ENCODE measurements around the gene ASB13. TPM values are rescaled to one million over a fixed set of nuclear protein-coding genes. Genes with fewer than 3 reads are reported as not detected.

The ASB13 gene
- total RNA-seq, 3 donors from 2014 or later (not counting 1 experiment from before 2014, with no cell fraction given) = 0.99 to 2.4 (median 1.4) TPM

- Histone ChIP-seq H3K27ac (ENCODE audit: low read length) (no peak overlapping the region), H3K9me3 (ENCODE audit: control insufficient read depth, insufficient read depth, low read length) (no peaks in the 10 kb centered on the region), H3K36me3 (ENCODE audit: control insufficient read depth, insufficient read depth, low read length) (no peaks in the 10 kb centered on the region), H3K4me1 (ENCODE audit: control insufficient read depth, insufficient read depth, low read length) (no peaks in the 10 kb centered on the region), H3K4me3 (ENCODE audit: low read length) (no peak overlapping the region), H3K27me3 (ENCODE audit: control insufficient read depth, insufficient read depth, low read length) (no peaks in the 10 kb centered on the region)
- Mint-ChIP-seq H3K27me3 (ENCODE audit: low read depth in 2 of 2) (peaks cover 0 to 12% of the 10 kb centered on the region in 2 donors), H3K4me3 (no peak overlapping the region), H3K27ac (no peak overlapping the region), H3K4me1 (no peaks in the 10 kb centered on the region), H3K36me3 (no peaks in the 10 kb centered on the region), H3K9me3 (no peaks in the 10 kb centered on the region)
- no peak for TF ChIP-seq CTCF (IDR thresholded peaks at IDR 0.05)
- ATAC-seq (no peak), DNase-seq (no peak)
- WGBS (ENCODE audit: insufficient coverage) = 90% methylated on average over 11 of the region's 11 CpGs
- intact Hi-C loops (cut with micrococcal nuclease) = no loop called here
Observed at GRCh38 chr10:5647507-5648240, 18.7 kb downstream of the ASB13 start.

- no peaks in the 10 kb centered on the region for H3K4me1 Mint-ChIP-seq
- Histone ChIP-seq H3K9me3 (ENCODE audit: control insufficient read depth, insufficient read depth, low read length) (no peaks in the 10 kb centered on the region), H3K36me3 (ENCODE audit: control insufficient read depth, insufficient read depth, low read length) (no peaks in the 10 kb centered on the region), H3K4me3 (ENCODE audit: low read length) (no peak overlapping the region), H3K27me3 (ENCODE audit: control insufficient read depth, insufficient read depth, low read length) (no peaks in the 10 kb centered on the region), H3K27ac (ENCODE audit: low read length) (no peak overlapping the region), H3K4me1 (ENCODE audit: control insufficient read depth, insufficient read depth, low read length) (no peaks in the 10 kb centered on the region)
- no peaks in the 10 kb centered on the region for H3K36me3 Mint-ChIP-seq
- no peak for TF ChIP-seq CTCF (IDR thresholded peaks at IDR 0.05)
- H3K27me3 Mint-ChIP-seq (ENCODE audit: low read depth in 2 of 2) = peaks cover 0 to 8% of the 10 kb centered on the region in 2 donors
- no peak overlapping the region for H3K4me3 Mint-ChIP-seq
- intact Hi-C loops (cut with micrococcal nuclease) = no loop called here
- DNase-seq = no peak
- no peaks in the 10 kb centered on the region for H3K9me3 Mint-ChIP-seq
- WGBS (ENCODE audit: insufficient coverage) = 66% methylated on average over 17 of the region's 21 CpGs
- no peak overlapping the region for H3K27ac Mint-ChIP-seq
- no peak for ATAC-seq
Observed at GRCh38 chr10:5645944-5646617, 20.3 kb downstream of the ASB13 start.

GRCh38 chr10:5645375-5645774, 21.0 kb downstream of the ASB13 start:
- DNase-seq = no peak
- no peaks in the 10 kb centered on the region for H3K9me3 Mint-ChIP-seq
- intact Hi-C loops (cut with micrococcal nuclease) = no loop called here
- H3K27ac ChIP-seq (ENCODE audit: low read length) = no peak overlapping the region
- H3K4me1 Mint-ChIP-seq = no peaks in the 10 kb centered on the region
- no peaks in the 10 kb centered on the region for H3K27me3 ChIP-seq (ENCODE audit: control insufficient read depth, insufficient read depth, low read length)
- no peaks in the 10 kb centered on the region for H3K36me3 Mint-ChIP-seq
- no peak overlapping the region for H3K4me3 Mint-ChIP-seq
- no peaks in the 10 kb centered on the region for H3K36me3 ChIP-seq (ENCODE audit: control insufficient read depth, insufficient read depth, low read length)
- 79% methylated on average over 11 of the region's 11 CpGs for WGBS (ENCODE audit: insufficient coverage)
- H3K4me3 ChIP-seq (ENCODE audit: low read length) = no peak overlapping the region
- no peaks in the 10 kb centered on the region for H3K4me1 ChIP-seq (ENCODE audit: control insufficient read depth, insufficient read depth, low read length)
- TF ChIP-seq CTCF (IDR thresholded peaks at IDR 0.05) = no peak
- no peak for ATAC-seq
- H3K9me3 ChIP-seq (ENCODE audit: control insufficient read depth, insufficient read depth, low read length) = no peaks in the 10 kb centered on the region
- peaks cover 0 to 8% of the 10 kb centered on the region in 2 donors for H3K27me3 Mint-ChIP-seq (ENCODE audit: low read depth in 2 of 2)
- no peak overlapping the region for H3K27ac Mint-ChIP-seq

Data from natural killer cell (primary cell).